ENCODE results near the gene COX7B2.

GRCh38 chr4:46715468-46715867 lies 193.6 kb downstream of the COX7B2 start:
- TF ChIP-seq CTCF (IDR thresholded peaks at IDR 0.05) (no peak), POLR2A (IDR thresholded peaks at IDR 0.05) (no peak)
